A673 (cell line): ENCODE measurements around the gene SEC61B. TPM values are rescaled to one million over a fixed set of nuclear protein-coding genes. Genes with fewer than 3 reads are reported as not detected.

Source experiments
- BruUV-seq: library from RNA; stranded (reverse); fragments of 400-500 nt; replicated peaks from 2 replicates; lab custom pipeline; 2021; lab: Mats Ljungman, UMichigan
- CTCF ChIA-PET: fragments of 300-600 bp; sonication (Branson Sonifier 250); formaldehyde crosslinking; loops from one replicate; lab custom pipeline; 2022; ENCODE audit warnings: antibody characterized with exemption; lab: Charles Lee
- POLR2A ChIA-PET: fragments of 300-600 bp; sonication (Branson Sonifier 250); formaldehyde crosslinking; loops from one replicate; lab custom pipeline; 2022; ENCODE audit warnings: antibody characterized with exemption; ENCODE audit not compliant: low non-redundant PET; lab: Charles Lee
- DNase-seq: peaks from one replicate; pipeline ENCODE4 v3.0.0-alpha.2; 2015; ENCODE audit warnings: low spot score
- H3K27ac ChIP-seq: fragments of 200-600 bp; sonication (generic); 2 replicates; pipeline ENCODE4 v1.5.1; 2016; ENCODE audit warnings: mixed run types, low read depth, mild to moderate bottlenecking, mixed read lengths, antibody characterized with exemption, low read length; ENCODE audit not compliant: poor library complexity, severe bottlenecking
- H3K27me3 ChIP-seq: fragments of 200-600 bp; sonication (generic); replicated peaks from 2 replicates; pipeline ENCODE4 v1.6.1; 2017; ENCODE audit warnings: mixed run types, low read depth, mild to moderate bottlenecking, mixed read lengths, antibody characterized with exemption, low read length; ENCODE audit not compliant: insufficient read depth, poor library complexity
- H3K36me3 ChIP-seq: fragments of 200-600 bp; sonication (generic); 2 replicates; pipeline ENCODE4 v1.6.1; 2016; ENCODE audit warnings: mixed run types, mild to moderate bottlenecking, mixed read lengths, antibody characterized with exemption, low read length; ENCODE audit not compliant: insufficient read depth, poor library complexity, severe bottlenecking
- H3K4me1 ChIP-seq: fragments of 200-600 bp; sonication (generic); 2 replicates; pipeline ENCODE4 v1.6.1; 2017; ENCODE audit warnings: mixed run types, mild to moderate bottlenecking, mixed read lengths, antibody characterized with exemption, low read length; ENCODE audit not compliant: insufficient read depth, poor library complexity, severe bottlenecking
- H3K4me3 ChIP-seq: fragments of 200-600 bp; sonication (generic); 2 replicates; pipeline ENCODE4 v1.5.1; 2016; ENCODE audit warnings: low read depth, mixed run types, mild to moderate bottlenecking, mixed read lengths, low read length; ENCODE audit not compliant: poor library complexity, severe bottlenecking
- H3K9me3 ChIP-seq: fragments of 200-600 bp; sonication (generic); 2 replicates; pipeline ENCODE4 v1.6.1; 2016; ENCODE audit warnings: mixed run types, low read depth, mild to moderate bottlenecking, mixed read lengths, antibody characterized with exemption, low read length; ENCODE audit not compliant: poor library complexity, severe bottlenecking
- EZH2 ChIP-seq: fragments of 200-600 bp; sonication (generic); IDR thresholded peaks from 2 replicates; pipeline ENCODE4 v1.6.1; 2017; ENCODE audit warnings: borderline replicate concordance, low read depth, mild to moderate bottlenecking, mixed read lengths, antibody characterized with exemption, low read length; ENCODE audit not compliant: poor library complexity, severe bottlenecking
- intact Hi-C: fragments of 100-400 bp; cut with micrococcal nuclease; formaldehyde crosslinking; loops from one replicate; pipeline ENCODE4 v1.10.0; 2022; ENCODE audit not compliant: unreplicated experiment
- total RNA-seq: library from RNA; stranded (reverse); gene quantifications from 2 replicates; pipeline ENCODE4 v1.2.3, GENCODE V29; 2021
- TF ChIP-seq, protein P1 (sequence below): fragments of 300-800, 200-600 bp; sonication (generic); conservative IDR thresholded peaks from 2 replicates; pipeline ENCODE4 v1.5.1; 2017; ENCODE audit warnings: low read depth, mild to moderate bottlenecking, antibody characterized with exemption, low read length, moderate library complexity, mixed read lengths

The SEC61B gene
- total RNA-seq, 1 experiment from 2014 or later: 183 TPM

DNA sequence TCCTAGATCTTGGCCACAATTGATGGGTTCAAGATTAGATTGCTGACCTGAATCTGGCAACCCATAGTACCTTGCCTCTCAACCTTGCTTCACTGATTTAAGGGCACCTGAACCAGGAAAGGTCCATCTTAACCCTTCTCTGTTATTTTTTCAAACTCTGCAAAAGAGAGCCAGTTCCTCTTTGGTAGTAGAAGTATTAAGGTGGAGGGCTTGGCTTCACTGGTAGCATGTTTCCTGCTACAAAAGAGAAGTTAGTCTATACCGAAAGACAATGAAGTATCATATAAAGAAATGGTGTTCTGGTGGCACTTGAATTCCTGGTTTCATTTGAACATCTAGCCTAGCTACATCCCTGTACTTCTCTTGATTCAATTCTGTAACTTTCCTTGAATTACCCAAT, 8.9 kb upstream of the SEC61B start:
- Histone ChIP-seq H3K36me3 (peaks cover 1% of the 10 kb centered on the region), H3K4me3 (no peak overlapping the region), H3K27ac (no peak overlapping the region), H3K4me1 (no peaks in the 10 kb centered on the region), H3K27me3 (no peaks in the 10 kb centered on the region), H3K9me3 (no peaks in the 10 kb centered on the region)
- POLR2A ChIA-PET: no interaction called here
- BruUV-seq: no TSS peak
- CTCF ChIA-PET: no interaction called here
- no peak for DNase-seq
- TF ChIP-seq, protein P1, sequence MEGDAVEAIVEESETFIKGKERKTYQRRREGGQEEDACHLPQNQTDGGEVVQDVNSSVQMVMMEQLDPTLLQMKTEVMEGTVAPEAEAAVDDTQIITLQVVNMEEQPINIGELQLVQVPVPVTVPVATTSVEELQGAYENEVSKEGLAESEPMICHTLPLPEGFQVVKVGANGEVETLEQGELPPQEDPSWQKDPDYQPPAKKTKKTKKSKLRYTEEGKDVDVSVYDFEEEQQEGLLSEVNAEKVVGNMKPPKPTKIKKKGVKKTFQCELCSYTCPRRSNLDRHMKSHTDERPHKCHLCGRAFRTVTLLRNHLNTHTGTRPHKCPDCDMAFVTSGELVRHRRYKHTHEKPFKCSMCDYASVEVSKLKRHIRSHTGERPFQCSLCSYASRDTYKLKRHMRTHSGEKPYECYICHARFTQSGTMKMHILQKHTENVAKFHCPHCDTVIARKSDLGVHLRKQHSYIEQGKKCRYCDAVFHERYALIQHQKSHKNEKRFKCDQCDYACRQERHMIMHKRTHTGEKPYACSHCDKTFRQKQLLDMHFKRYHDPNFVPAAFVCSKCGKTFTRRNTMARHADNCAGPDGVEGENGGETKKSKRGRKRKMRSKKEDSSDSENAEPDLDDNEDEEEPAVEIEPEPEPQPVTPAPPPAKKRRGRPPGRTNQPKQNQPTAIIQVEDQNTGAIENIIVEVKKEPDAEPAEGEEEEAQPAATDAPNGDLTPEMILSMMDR: no peak
- no peak for TF ChIP-seq EZH2
- intact Hi-C loops: no loop called here

DNA sequence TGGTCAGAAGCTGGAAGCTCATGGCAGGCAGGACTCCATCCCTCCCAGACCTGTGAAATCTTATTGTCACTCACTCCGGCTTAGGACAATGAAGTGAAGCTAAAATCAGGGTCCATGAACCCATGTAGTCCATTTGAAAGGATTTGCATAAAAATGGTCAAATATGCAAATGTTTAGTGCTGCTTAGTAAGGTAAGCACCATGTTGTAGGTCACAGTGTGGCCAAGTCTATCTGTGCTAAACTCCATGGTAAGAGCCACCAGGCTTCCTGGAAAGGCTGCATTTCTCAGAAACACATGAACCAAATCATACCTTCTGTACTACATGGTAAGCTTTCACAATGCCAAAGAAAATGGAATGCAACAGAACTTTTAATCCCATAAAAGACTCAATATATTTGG, 6.0 kb upstream of the SEC61B start:
- BruUV-seq: no TSS peak
- CTCF ChIA-PET: no interaction called here
- TF ChIP-seq, protein P1: no peak
- TF ChIP-seq EZH2: no peak

DNA sequence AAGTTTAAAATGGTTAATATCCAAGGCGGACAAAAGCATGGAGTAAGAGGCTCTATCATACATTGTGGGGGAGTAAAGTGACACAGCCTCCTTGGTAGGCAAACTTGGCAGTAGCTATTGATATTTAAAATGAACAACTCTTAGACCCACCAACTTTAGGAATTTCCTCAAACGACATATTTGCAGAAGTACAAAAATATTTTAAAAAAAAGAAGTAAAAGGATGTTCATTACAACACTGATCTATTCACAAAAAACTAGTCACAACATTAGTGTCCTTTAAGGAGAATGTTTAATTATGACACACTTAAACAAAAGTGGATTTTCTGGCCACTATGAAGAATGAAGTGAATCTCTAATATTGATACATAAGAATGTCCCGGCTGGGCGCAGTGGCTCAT, 2.1 kb upstream of the SEC61B start:
- POLR2A ChIA-PET: no interaction called here
- CTCF ChIA-PET: no interaction called here
- H3K36me3 ChIP-seq: peaks cover 18% of the 10 kb centered on the region
- intact Hi-C loops: loop anchor here (5.0 to 10.0 kb wide), 2 partner anchors 55 to 602 kb away; partner anchors contain the start of gene NR4A3
- BruUV-seq: TSS peak; percentile 36
- H3K4me1 ChIP-seq: peaks cover 24% of the 10 kb centered on the region
- no peak for DNase-seq
- TF ChIP-seq EZH2: no peak
- TF ChIP-seq, protein P1: no peak
- H3K9me3 ChIP-seq: no peaks in the 10 kb centered on the region
- no peak overlapping the region for H3K27ac ChIP-seq
- no peak overlapping the region for H3K4me3 ChIP-seq
- no peaks in the 10 kb centered on the region for H3K27me3 ChIP-seq

More for the DNA sequence above, 6.0 kb upstream of the SEC61B start:
- Histone ChIP-seq H3K9me3 (no peaks in the 10 kb centered on the region), H3K4me1 (peaks cover 15% of the 10 kb centered on the region), H3K27ac (no peak overlapping the region), H3K4me3 (no peak overlapping the region), H3K27me3 (no peaks in the 10 kb centered on the region), H3K36me3 (peaks cover 6% of the 10 kb centered on the region)
- no peak for DNase-seq
- intact Hi-C loops: no loop called here
- POLR2A ChIA-PET: no interaction called here
